GM23338 (cell line): Measurements from ENCODE around the gene MYPOP.

Experiments used
- CREB1 ChIP-seq: fragments of 250-450 bp; sonication (Bioruptor Pico); IDR thresholded peaks from 2 replicates; pipeline ENCODE4 v1.5.0; 2020; ENCODE audit warnings: low read depth, mild to moderate bottlenecking, moderate library complexity
- CTCF ChIP-seq, 2 experiments: fragments of 200-600 bp in 1 of 2; sonication (generic) in 1 of 2; conservative IDR thresholded peaks; 2 replicates each; pipeline versions ENCODE4 v1.5.1 to v1.6.1; 2016 to 2017; ENCODE audit warnings: antibody characterized with exemption in 2 of 2, low read depth in 2 of 2, mild to moderate bottlenecking in 2 of 2, moderate library complexity in 1 of 2
- EZH2 ChIP-seq: fragments of 200-600 bp; sonication (generic); IDR thresholded peaks from one replicate; pipeline ENCODE4 v1.8.0; 2017; ENCODE audit warnings: antibody characterized with exemption, mild to moderate bottlenecking, low read depth; ENCODE audit not compliant: unreplicated experiment
- JUNB ChIP-seq: IDR thresholded peaks from one replicate; pipeline ENCODE4 v1.6.1; 2016; ENCODE audit warnings: antibody characterized with exemption; ENCODE audit not compliant: unreplicated experiment
- POLR2AphosphoS5 ChIP-seq: IDR thresholded peaks from 2 replicates; pipeline ENCODE4 v1.6.1; 2016; ENCODE audit warnings: antibody characterized with exemption, low read depth
- ZNF114 ChIP-seq: fragments of 250-450 bp; sonication (Bioruptor Pico); IDR thresholded peaks from 2 replicates; pipeline ENCODE4 v1.5.0; 2020; ENCODE audit warnings: mild to moderate bottlenecking, moderate library complexity

- no peak for TF ChIP-seq ZNF114 (CRISPR knock-in tag)
- TF ChIP-seq EZH2 = no peak
- peak; percentile 8 to 59; a peak in 2 of 4 replicates for TF ChIP-seq CTCF (conservative IDR thresholded peaks at IDR 0.05; ENCODE audit: low read depth in 2 of 2)
- TF ChIP-seq CREB1 (CRISPR knock-in tag) = no peak
- no peak for TF ChIP-seq POLR2AphosphoS5
- TF ChIP-seq JUNB = no peak
Observed at GRCh38 chr19:45931055-45931454, 28.6 kb upstream of the MYPOP start.
